Ovary (tissue), 9 donors: ENCODE measurements around the gene EXOSC5. TPM values are rescaled to one million over a fixed set of nuclear protein-coding genes. Genes with fewer than 3 reads are reported as not detected.
"Not testable (repeated sequence)": the region's sequence is repeated elsewhere in the genome, so short reads cannot be mapped to it uniquely, and the experiment has no call there.

Experiments
- DNase-seq, 5 donors: peaks; one replicate each; pipeline ENCODE4 v3.0.0-alpha.2; 2019 to 2020
- H3K27ac ChIP-seq, 2 donors: fragments of 200-600 bp; one replicate each; pipeline versions ENCODE4 v1.5.1 to v1.8.0; 2019 to 2022
- H3K27me3 ChIP-seq: fragments of 200-600 bp; one replicate; pipeline ENCODE4 v1.8.0; 2022
- H3K36me3 ChIP-seq: fragments of 200-600 bp; sonication (generic); one replicate; pipeline ENCODE4 v1.5.1; 2019
- H3K4me1 ChIP-seq: one replicate; pipeline ENCODE4 v1.8.1; 2013; ENCODE audit warnings: mild to moderate bottlenecking, moderate library complexity; ENCODE audit not compliant: insufficient read depth
- H3K4me3 ChIP-seq: fragments of 200-600 bp; sonication (generic); one replicate; pipeline ENCODE4 v1.5.1; 2017
- H3K9me3 ChIP-seq, 2 donors: fragments of 200-600 bp in 1 of 2; sonication (generic) in 1 of 2; one replicate each; pipeline versions ENCODE4 v1.5.1 to v1.8.1; 2013 to 2019; ENCODE audit warnings: mild to moderate bottlenecking in 1 of 2, moderate library complexity in 1 of 2
- EP300 ChIP-seq: sonication (generic); formaldehyde crosslinking; IDR thresholded peaks from one replicate; pipeline ENCODE4 v1.6.1; 2017; ENCODE audit warnings: antibody characterized with exemption
- POLR2A ChIP-seq: fragments of 450-650 bp; IDR thresholded peaks from one replicate; pipeline ENCODE4 v1.6.1; 2017; ENCODE audit warnings: antibody characterized with exemption, mild to moderate bottlenecking, moderate library complexity
- WGBS, 3 donors: extraction: QIAGEN DNeasy Blood & Tissue Kit in 1 of 3; methylation state at CpG; one replicate each; pipeline versions ENCODE4 v1.1.5 to v1.1.7; 2013 to 2017; 5-methylcytosine and 5-hydroxymethylcytosine counted together
- intact Hi-C, 4 donors: fragments of 100-400 bp; cut with DNase I; formaldehyde crosslinking; loops; one replicate each; pipeline versions ENCODE4 v1.11.0 to v1.15.1; 2022 to 2023
- polyA plus RNA-seq, 2 donors: library from polyadenylated mRNA; stranded (reverse); fragments of 200-250 nt in 1 of 2; fragments of 350-450 nt in 1 of 2; fragmentation: Illumina TruSeq in 1 of 2; extraction: RNeasy Lipid Tissue Mini Kit (QIAGEN cat#74804) in 1 of 2; gene quantifications; one replicate each; pipeline ENCODE4 v1.2.3, GENCODE V29; 2013 to 2014
- total RNA-seq, 7 donors: library from RNA; depleted of rRNA in 2 of 7; stranded (reverse); fragments of >200 nt in 2 of 7; fragmentation: NEBNext Ultra II Directional in 3 of 7; extraction: Animal tissue kit (Norgen Biotek cat#: 25700) in 3 of 7; gene quantifications; one replicate each; pipeline versions ENCODE4 v1.1.0 to v1.2.4, GENCODE V29; 2016 to 2023
- TF ChIP-seq, protein P1 (sequence below), 3 donors: fragments of 450-650 bp in 2 of 3; fragments of 200-600 bp in 1 of 3; IDR thresholded peaks; one replicate each; pipeline versions ENCODE4 v1.5.1 to v1.8.0; 2016 to 2022; ENCODE audit warnings: antibody characterized with exemption in 3 of 3, mild to moderate bottlenecking in 1 of 3
- donor health status: DM: no; HTN: no; CAD: no; lungs with moderate emphysema.
- donor health status: DM: no; HTN: no; CAD: no.
- donor health status: Bipolar disorder and iron deficiency.
- donor health status: DM: yes; HTN: yes; CAD: no.
- donor health status: DM: no; HTN: no; CAD: no.
- donor health status: DM: yes; HTN: yes; CAD: no.

EXOSC5 gene
- total and polyA plus RNA-seq, 9 donors = 1.5 to 25.0 (median 13.8) TPM

GRCh38 chr19:41437944-41438574, 40.9 kb upstream of the EXOSC5 start:
- no peak overlapping the region for H3K4me3 ChIP-seq
- WGBS, 3 donors = 92 to 95% (median 94%) methylated on average over 7 of the region's 7 CpGs
- intact Hi-C loops = loop anchor here in 1 of 4 donors (10.0 kb wide), 1 partner anchor 113 kb away; no protein-coding TSS in a partner anchor
- TF ChIP-seq, protein P1, sequence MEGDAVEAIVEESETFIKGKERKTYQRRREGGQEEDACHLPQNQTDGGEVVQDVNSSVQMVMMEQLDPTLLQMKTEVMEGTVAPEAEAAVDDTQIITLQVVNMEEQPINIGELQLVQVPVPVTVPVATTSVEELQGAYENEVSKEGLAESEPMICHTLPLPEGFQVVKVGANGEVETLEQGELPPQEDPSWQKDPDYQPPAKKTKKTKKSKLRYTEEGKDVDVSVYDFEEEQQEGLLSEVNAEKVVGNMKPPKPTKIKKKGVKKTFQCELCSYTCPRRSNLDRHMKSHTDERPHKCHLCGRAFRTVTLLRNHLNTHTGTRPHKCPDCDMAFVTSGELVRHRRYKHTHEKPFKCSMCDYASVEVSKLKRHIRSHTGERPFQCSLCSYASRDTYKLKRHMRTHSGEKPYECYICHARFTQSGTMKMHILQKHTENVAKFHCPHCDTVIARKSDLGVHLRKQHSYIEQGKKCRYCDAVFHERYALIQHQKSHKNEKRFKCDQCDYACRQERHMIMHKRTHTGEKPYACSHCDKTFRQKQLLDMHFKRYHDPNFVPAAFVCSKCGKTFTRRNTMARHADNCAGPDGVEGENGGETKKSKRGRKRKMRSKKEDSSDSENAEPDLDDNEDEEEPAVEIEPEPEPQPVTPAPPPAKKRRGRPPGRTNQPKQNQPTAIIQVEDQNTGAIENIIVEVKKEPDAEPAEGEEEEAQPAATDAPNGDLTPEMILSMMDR (IDR thresholded peaks at IDR 0.05) = no peak
- TF ChIP-seq EP300 = no peak
- no peaks in the 10 kb centered on the region for H3K9me3 ChIP-seq
- H3K27me3 ChIP-seq = no peaks in the 10 kb centered on the region
- H3K36me3 ChIP-seq = no peaks in the 10 kb centered on the region
- no peak overlapping the region for H3K27ac ChIP-seq
- H3K4me1 ChIP-seq = no peaks in the 10 kb centered on the region
- DNase-seq = peak in 2 of 5 donors; percentile 20 to 29

- no peak overlapping the region for H3K4me3 ChIP-seq
- intact Hi-C loops = loop anchor here in 1 of 4 donors (10.0 kb wide), 1 partner anchor 112 kb away; no protein-coding TSS in a partner anchor
- no peaks in the 10 kb centered on the region for H3K27me3 ChIP-seq
- DNase-seq = no peak
- no peaks in the 10 kb centered on the region for H3K36me3 ChIP-seq
- H3K27ac ChIP-seq = no peak overlapping the region
- TF ChIP-seq, protein P1 (IDR thresholded peaks at IDR 0.05) = no peak
- no peaks in the 10 kb centered on the region for H3K9me3 ChIP-seq
- no peaks in the 10 kb centered on the region for H3K4me1 ChIP-seq
Observed at GRCh38 chr19:41436674-41436951, 39.5 kb upstream of the EXOSC5 start.

- TF ChIP-seq POLR2A (no peak), EP300 (no peak)
- TF ChIP-seq, protein P1 (IDR thresholded peaks at IDR 0.05) = no peak
Observed at GRCh38 chr19:41435936-41436673, 38.9 kb upstream of the EXOSC5 start.

GRCh38 chr19:41435376-41435775, 38.2 kb upstream of the EXOSC5 start:
- not testable (repeated sequence) for H3K9me3 ChIP-seq, DNase-seq, H3K27ac ChIP-seq, H3K4me1 ChIP-seq, H3K4me3 ChIP-seq, H3K36me3 ChIP-seq, H3K27me3 ChIP-seq
- intact Hi-C loops = loop anchor here in 1 of 4 donors (10.0 kb wide), 1 partner anchor 111 kb away; no protein-coding TSS in a partner anchor
- 94 to 95% (median 95%) methylated on average over 11 of the region's 11 CpGs for WGBS, 3 donors

More at GRCh38 chr19:41435936-41436673, 38.9 kb upstream of the EXOSC5 start:
- no peak overlapping the region for H3K4me3 ChIP-seq
- no peaks in the 10 kb centered on the region for H3K36me3 ChIP-seq
- peak in 1 of 5 donors; percentile 17 for DNase-seq
- H3K4me1 ChIP-seq = no peaks in the 10 kb centered on the region
- intact Hi-C loops = loop anchor here in 1 of 4 donors (10.0 kb wide), 1 partner anchor 111 kb away; no protein-coding TSS in a partner anchor
- H3K27me3 ChIP-seq = no peaks in the 10 kb centered on the region
- H3K27ac ChIP-seq = no peak overlapping the region
- WGBS, 3 donors = 94 to 96% (median 96%) methylated on average over 19 of the region's 19 CpGs
- no peaks in the 10 kb centered on the region for H3K9me3 ChIP-seq

DNA sequence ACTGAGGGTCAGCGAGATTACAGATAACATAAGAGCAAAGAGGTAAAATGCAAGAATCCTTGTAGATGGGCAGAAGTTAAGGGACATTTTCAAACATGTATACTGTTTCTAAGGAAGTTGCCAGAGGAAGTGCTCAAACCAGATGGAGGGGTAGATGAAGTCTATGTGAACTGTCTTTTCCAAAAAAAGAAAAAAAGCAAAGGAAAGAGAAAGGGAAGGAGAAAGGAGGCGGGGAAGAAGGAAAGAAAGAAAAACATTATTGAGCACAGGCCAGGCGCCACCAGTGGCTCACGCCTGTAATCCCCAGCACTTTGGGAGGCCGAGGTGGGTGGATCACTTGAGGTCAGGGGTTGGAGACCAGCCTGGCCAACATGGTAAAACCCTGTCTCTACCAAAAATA, 37.3 kb upstream of the EXOSC5 start:
- H3K4me1 ChIP-seq = no peaks in the 10 kb centered on the region
- intact Hi-C loops = loop anchor here in 1 of 4 donors (10.0 kb wide), 1 partner anchor 110 kb away; no protein-coding TSS in a partner anchor
- no peak for DNase-seq
- H3K27ac ChIP-seq = no peak overlapping the region
- 76 to 85% (median 83%) methylated on average over 5 of the region's 5 CpGs for WGBS, 3 donors
- H3K27me3 ChIP-seq = no peaks in the 10 kb centered on the region
- TF ChIP-seq, protein P1 (IDR thresholded peaks at IDR 0.05) = no peak
- no peak for TF ChIP-seq EP300
- TF ChIP-seq POLR2A = no peak
- H3K4me3 ChIP-seq = no peak overlapping the region
- H3K36me3 ChIP-seq = no peaks in the 10 kb centered on the region
- no peaks in the 10 kb centered on the region for H3K9me3 ChIP-seq
